ENCODE data around the gene GABRA5. TPM values are rescaled to one million over a fixed set of nuclear protein-coding genes. Genes with fewer than 3 reads are reported as not detected.
"Not testable (repeated sequence)": the region's sequence is repeated elsewhere in the genome, so short reads cannot be mapped to it uniquely, and the experiment has no call there.

The GABRA5 gene
- total RNA-seq: not detected in 2 replicates

GRCh38 chr15:26866298-26867199, at the start of gene GABRA5:
TSS of gene GABRA5 (plus strand) at chr15:26867062. CDS start at chr15:26869249, 2,187 bp downstream.
- intact Hi-C loops (cut with micrococcal nuclease): no loop called here

GRCh38 chr15:26831191-26831590, 35.7 kb upstream of the GABRA5 start:
- intact Hi-C loops (cut with micrococcal nuclease): not testable (repeated sequence)

GRCh38 chr15:26831951-26832350, 34.9 kb upstream of the GABRA5 start:
- intact Hi-C loops (cut with micrococcal nuclease): no loop called here

GRCh38 chr15:26838742-26839460, 28.0 kb upstream of the GABRA5 start:
- intact Hi-C loops (cut with micrococcal nuclease): no loop called here

GRCh38 chr15:26841514-26841913, 25.3 kb upstream of the GABRA5 start:
- intact Hi-C loops (cut with micrococcal nuclease): no loop called here

GRCh38 chr15:26841941-26842340, 24.9 kb upstream of the GABRA5 start:
- intact Hi-C loops (cut with micrococcal nuclease): no loop called here

- intact Hi-C loops (cut with micrococcal nuclease): no loop called here
Observed at GRCh38 chr15:26842391-26842790, 24.5 kb upstream of the GABRA5 start.

- intact Hi-C loops (cut with micrococcal nuclease): no loop called here
Observed at GRCh38 chr15:26844901-26845300, 22.0 kb upstream of the GABRA5 start.

GRCh38 chr15:26848498-26848897, 18.4 kb upstream of the GABRA5 start:
- intact Hi-C loops (cut with micrococcal nuclease): no loop called here

GRCh38 chr15:26850161-26850560, 16.7 kb upstream of the GABRA5 start:
- intact Hi-C loops (cut with micrococcal nuclease): no loop called here

- intact Hi-C loops (cut with micrococcal nuclease): no loop called here
Observed at GRCh38 chr15:26852980-26853379, 13.9 kb upstream of the GABRA5 start.

GRCh38 chr15:26854435-26854834, 12.4 kb upstream of the GABRA5 start:
- intact Hi-C loops (cut with micrococcal nuclease): no loop called here

GRCh38 chr15:26864664-26865191, 2.1 kb upstream of the GABRA5 start:
- intact Hi-C loops (cut with micrococcal nuclease): loop anchor here (2.0 kb wide), 1 partner anchor 1356 kb away; no protein-coding TSS in a partner anchor

GRCh38 chr15:26867200-26868007, 542 bp downstream of the GABRA5 start:
- intact Hi-C loops (cut with micrococcal nuclease): no loop called here

- intact Hi-C loops (cut with micrococcal nuclease): no loop called here
Observed at GRCh38 chr15:26868029-26868685, 1.3 kb downstream of the GABRA5 start.

GRCh38 chr15:26869628-26870027, 2.8 kb downstream of the GABRA5 start:
- intact Hi-C loops (cut with micrococcal nuclease): no loop called here

GRCh38 chr15:26870346-26870745, 3.5 kb downstream of the GABRA5 start:
- intact Hi-C loops (cut with micrococcal nuclease): no loop called here

GRCh38 chr15:26872206-26872605, 5.3 kb downstream of the GABRA5 start:
- intact Hi-C loops (cut with micrococcal nuclease): no loop called here

GRCh38 chr15:26873846-26874245, 7.0 kb downstream of the GABRA5 start:
- intact Hi-C loops (cut with micrococcal nuclease): no loop called here

- intact Hi-C loops (cut with micrococcal nuclease): no loop called here
Observed at GRCh38 chr15:26874774-26875475, 8.1 kb downstream of the GABRA5 start.

All from T-helper 1 cell treated with Interleukin-12 subunit alpha and Interleukin-12 subunit beta and Interleukin-4 antibody, amounts not matched to agents 30 ng/mL and 1 ng/mL, for 36 hours (primary cell).